Measurements from ENCODE around the gene PIK3C2G.

DNA sequence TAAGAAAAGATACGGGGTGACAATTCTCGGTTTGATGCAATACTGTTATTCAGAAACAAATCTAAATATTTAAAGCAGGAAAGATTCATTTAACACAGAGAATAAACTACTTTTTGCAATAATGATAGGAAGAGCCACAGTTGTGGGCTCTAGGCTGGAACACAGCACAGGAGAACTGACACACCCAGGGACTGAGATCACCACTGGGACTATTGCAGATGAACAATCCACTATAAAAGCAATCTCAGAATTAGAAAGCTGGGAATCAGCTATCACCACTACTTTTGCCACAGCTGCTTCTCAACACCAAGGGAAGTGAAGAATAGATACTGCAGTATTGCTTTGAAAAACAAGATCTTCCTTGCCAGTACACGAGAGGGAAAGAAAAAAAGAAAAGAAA, 4.1 kb upstream of the PIK3C2G start:
- no peak for TF ChIP-seq POLR2A (IDR thresholded peaks at IDR 0.05)
- TF ChIP-seq CTCF (IDR thresholded peaks at IDR 0.05): no peak
- TF ChIP-seq POLR2AphosphoS5 (IDR thresholded peaks at IDR 0.05; ENCODE audit: insufficient read depth in 1 of 2, low read depth in 1 of 2): no peak

Measured in vagina (tissue), 2 donors.